Body of pancreas (tissue), 4 donors: ENCODE measurements around the gene FARS2.

Experiments used
- CTCF ChIP-seq, 7 experiments: fragments of 450-650 bp in 4 of 7; fragments of 200-600 bp in 3 of 7; sonication (generic) in 3 of 7; IDR thresholded peaks; one replicate each; pipeline ENCODE4 v1.5.1; 2016 to 2019; ENCODE audit warnings: antibody characterized with exemption in 7 of 7
- POLR2A ChIP-seq, 3 donors: fragments of 450-650 bp; IDR thresholded peaks; one replicate each; pipeline ENCODE4 v1.6.1; 2016; ENCODE audit warnings: antibody characterized with exemption in 3 of 3, mild to moderate bottlenecking in 2 of 3

- TF ChIP-seq CTCF (IDR thresholded peaks at IDR 0.05) (no peak), POLR2A (IDR thresholded peaks at IDR 0.05) (no peak)
Measured at GRCh38 chr6:5751525-5752390, 490.4 kb downstream of the FARS2 start.
